HuH-7.5 (cell line): ENCODE measurements around the gene UGT1A4.

ENCODE experiments used
- DNase-seq: peaks from one replicate; pipeline ENCODE4 v3.0.0; 2011; ENCODE audit warnings: low spot score

Gene UGT1A4

GRCh38 chr2:233811732-233812131 is 93.2 kb downstream of the UGT1A4 start:
- DNase-seq, result no peak

- DNase-seq, result no peak
Measured at GRCh38 chr2:233813236-233814055, 94.9 kb downstream of the UGT1A4 start.

GRCh38 chr2:233814056-233814835 is 95.7 kb downstream of the UGT1A4 start:
- no peak for DNase-seq

- no peak for DNase-seq
Measured at GRCh38 chr2:233815861-233816260, 97.3 kb downstream of the UGT1A4 start.

- DNase-seq, result no peak
Measured at GRCh38 chr2:233816334-233816733, 97.8 kb downstream of the UGT1A4 start.

- peak; percentile 20 for DNase-seq
Measured at GRCh38 chr2:233816771-233817170, 98.2 kb downstream of the UGT1A4 start.

GRCh38 chr2:233817361-233817911 is 98.9 kb downstream of the UGT1A4 start:
- DNase-seq, result no peak

GRCh38 chr2:233817995-233818638 is 99.6 kb downstream of the UGT1A4 start:
- peak; percentile 29 for DNase-seq

- DNase-seq, result no peak
Measured at GRCh38 chr2:233818639-233819621, 100.4 kb downstream of the UGT1A4 start.

- no peak for DNase-seq
Measured at GRCh38 chr2:233819884-233820773, 101.6 kb downstream of the UGT1A4 start.

GRCh38 chr2:233820774-233821105 is 102.2 kb downstream of the UGT1A4 start:
- no peak for DNase-seq

GRCh38 chr2:233821196-233821595 is 102.7 kb downstream of the UGT1A4 start:
- DNase-seq, result no peak

- no peak for DNase-seq
Measured at GRCh38 chr2:233821709-233822100, 103.2 kb downstream of the UGT1A4 start.

GRCh38 chr2:233822101-233822771 is 103.7 kb downstream of the UGT1A4 start:
- no peak for DNase-seq
